ENCODE results near the gene HDGF. TPM values are rescaled to one million over a fixed set of nuclear protein-coding genes. Genes with fewer than 3 reads are reported as not detected.

The HDGF gene
- total and polyA plus RNA-seq, 2 of the 8 experiments (the other 6 are each of a cell fraction or from before 2014, with no cell fraction given) = 145 to 391 TPM

DNA sequence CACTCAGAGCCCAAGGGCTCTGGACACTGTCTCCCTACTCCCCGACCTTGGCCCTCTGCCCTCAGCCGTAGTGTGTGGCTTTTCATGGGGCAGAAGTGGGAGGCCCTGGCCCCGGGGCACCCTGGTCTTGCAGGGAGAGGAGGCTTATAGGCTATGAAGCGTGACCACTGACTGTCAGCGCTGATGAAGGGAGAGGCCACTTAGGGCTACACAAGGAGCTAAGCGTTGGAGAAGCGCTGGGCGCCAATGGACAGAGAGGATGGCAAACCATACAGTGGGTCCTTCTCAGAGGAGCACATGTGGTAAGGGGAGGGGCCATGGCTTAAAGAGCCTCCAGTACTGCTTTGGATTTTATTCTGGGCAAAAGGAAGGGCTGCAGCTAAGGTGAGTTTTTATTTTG lies 54.0 kb downstream of the HDGF start:
- Histone ChIP-seq H4K20me1 (replicated peaks in 1 of 2; ENCODE audit: control insufficient read depth in 1 of 2, insufficient read depth in 2 of 2, low read length in 2 of 2) (peaks cover 2 to 3% of the 10 kb centered on the region in 2 experiments), H2BK120ac (replicated peaks; ENCODE audit: low read depth, low read length) (no peak overlapping the region), H4K91ac (replicated peaks; ENCODE audit: insufficient read length, low read length) (no peak overlapping the region), H3K9me3 (ENCODE audit: insufficient read depth in 2 of 2, low read depth in 1 of 2, low read length in 1 of 2) (no peaks in the 10 kb centered on the region), H4K8ac (ENCODE audit: extremely low read depth, insufficient read depth, low read length) (no peak overlapping the region), H3K79me1 (ENCODE audit: low read depth, low read length) (peaks cover 4% of the 10 kb centered on the region; the same call in 1 of the 2 replicates), H2AFZ (ENCODE audit: low read length) (no peak overlapping the region), H2BK12ac (ENCODE audit: low read depth, low read length) (no peak overlapping the region), H3K4me3 (ENCODE audit: extremely low read depth in 1 of 4, insufficient read depth in 2 of 4, low read depth in 3 of 4, low read length in 4 of 4) (no peak overlapping the region), H3K23me2 (ENCODE audit: low read depth, low read length) (peaks cover 4% of the 10 kb centered on the region; the same call in 1 of the 2 replicates), H3K4ac (replicated peaks; ENCODE audit: insufficient read length, low read depth, low read length) (no peak overlapping the region), H3K4me1 (replicated peaks in 1 of 4; ENCODE audit: control insufficient read depth in 3 of 4, insufficient read depth in 4 of 4, low read length in 3 of 4) (peaks cover 13 to 17% (median 14%) of the 10 kb centered on the region in 4 experiments), H3K9ac (replicated peaks in 1 of 4; ENCODE audit: extremely low read depth in 1 of 4, low read depth in 3 of 4, low read length in 3 of 4) (no peak overlapping the region), H3K27me3 (replicated peaks in 1 of 4; ENCODE audit: control insufficient read depth in 3 of 4, extremely low read depth in 1 of 4, insufficient read depth in 3 of 4, low read length in 3 of 4) (no peaks in the 10 kb centered on the region), H3K23ac (ENCODE audit: insufficient read length) (no peak overlapping the region), H3K56ac (replicated peaks; ENCODE audit: insufficient read length, low read depth, low read length) (no peak overlapping the region), H4K5ac (ENCODE audit: insufficient read length, low read depth, low read length) (no peak overlapping the region), H3K14ac (ENCODE audit: insufficient read length) (no peak overlapping the region), H2BK15ac (ENCODE audit: low read length) (no peak overlapping the region), H2BK5ac (ENCODE audit: low read depth, low read length) (no peak overlapping the region), H2BK20ac (ENCODE audit: low read length) (no peak overlapping the region), H3K36me3 (ENCODE audit: control insufficient read depth in 2 of 4, insufficient read depth in 4 of 4, low read length in 3 of 4) (peaks cover 14 to 40% (median 26%) of the 10 kb centered on the region in 4 experiments), H3K79me2 (ENCODE audit: control insufficient read depth in 1 of 2, insufficient read depth in 2 of 2, low read length in 2 of 2) (no peaks in the 10 kb centered on the region), H3K18ac (ENCODE audit: extremely low read depth, low read length) (no peak overlapping the region), H2AK5ac (ENCODE audit: low read depth, low read length) (no peak overlapping the region), H3K27ac (ENCODE audit: low read depth, low read length) (no peak overlapping the region), H3K4me2 (ENCODE audit: insufficient read depth in 1 of 2, low read depth in 2 of 2, low read length in 2 of 2) (no peak overlapping the region)
- whole genome bisulfite sequencing, 2 experiments (ENCODE audit: extremely low coverage in 1 of 2, insufficient coverage in 1 of 2, insufficient read length in 1 of 2, insufficient replicate concordance in 2 of 2, low coverage in 1 of 2, low lambda C conversion rate in 2 of 2, missing lambda C conversion rate in 1 of 2) = 95% methylated on average over 8 of the region's 8 CpGs; no CpG with 5 or more reads in 1 of the 2 experiments
- no peak for DNase-seq (ENCODE audit: low read depth in 1 of 2, low spot score in 2 of 2)
- POLR2A ChIA-PET (ENCODE audit: partially characterized antibody) = interaction anchor here (0.9 to 13.9 kb wide), 2 partner anchors 11 to 21 kb away, joined by 3 to 530 read pairs; partner anchors contain the start of gene CRABP2
- CTCF ChIA-PET (ENCODE audit: partially characterized antibody) = interaction anchor here (0.9 to 66.0 kb wide), 4 partner anchors 8 to 211 kb away, joined by 3 to 4284 read pairs (median 2144); partner anchors contain the start of genes CRABP2, ISG20L2, METTL25B and NES
- no peak for FAIRE-seq
- TF ChIP-seq SIX5 (IDR thresholded peaks at IDR 0.05; ENCODE audit: low read depth, low read length) = no peak
- TF ChIP-seq ZNF274 (IDR thresholded peaks at IDR 0.05; ENCODE audit: borderline replicate concordance, extremely low read depth, low read length) = no peak
- TF ChIP-seq GTF2F1 (IDR thresholded peaks at IDR 0.05; ENCODE audit: borderline replicate concordance, low read depth, low read length) = no peak
- no peak for TF ChIP-seq TEAD4 (IDR thresholded peaks at IDR 0.05; ENCODE audit: low read depth, low read length)
- TF ChIP-seq TAF7 (optimal IDR thresholded peaks at IDR 0.05; ENCODE audit: borderline replicate concordance, low read depth, low read length) = no peak
- TF ChIP-seq, protein P1, sequence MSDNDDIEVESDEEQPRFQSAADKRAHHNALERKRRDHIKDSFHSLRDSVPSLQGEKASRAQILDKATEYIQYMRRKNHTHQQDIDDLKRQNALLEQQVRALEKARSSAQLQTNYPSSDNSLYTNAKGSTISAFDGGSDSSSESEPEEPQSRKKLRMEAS (IDR thresholded peaks at IDR 0.05) = no peak
- no peak for TF ChIP-seq RXRA (IDR thresholded peaks at IDR 0.05; ENCODE audit: insufficient read depth, low read depth, low read length)
- no peak for TF ChIP-seq SAP30 (IDR thresholded peaks at IDR 0.05; ENCODE audit: insufficient read depth, insufficient replicate concordance, low read length)
- no peak for TF ChIP-seq CEBPB (IDR thresholded peaks at IDR 0.05; ENCODE audit: low read depth, low read length)
- TF ChIP-seq GABPA (IDR thresholded peaks at IDR 0.05; ENCODE audit: borderline replicate concordance, insufficient read depth, low read length) = no peak
- TF ChIP-seq, protein P2, sequence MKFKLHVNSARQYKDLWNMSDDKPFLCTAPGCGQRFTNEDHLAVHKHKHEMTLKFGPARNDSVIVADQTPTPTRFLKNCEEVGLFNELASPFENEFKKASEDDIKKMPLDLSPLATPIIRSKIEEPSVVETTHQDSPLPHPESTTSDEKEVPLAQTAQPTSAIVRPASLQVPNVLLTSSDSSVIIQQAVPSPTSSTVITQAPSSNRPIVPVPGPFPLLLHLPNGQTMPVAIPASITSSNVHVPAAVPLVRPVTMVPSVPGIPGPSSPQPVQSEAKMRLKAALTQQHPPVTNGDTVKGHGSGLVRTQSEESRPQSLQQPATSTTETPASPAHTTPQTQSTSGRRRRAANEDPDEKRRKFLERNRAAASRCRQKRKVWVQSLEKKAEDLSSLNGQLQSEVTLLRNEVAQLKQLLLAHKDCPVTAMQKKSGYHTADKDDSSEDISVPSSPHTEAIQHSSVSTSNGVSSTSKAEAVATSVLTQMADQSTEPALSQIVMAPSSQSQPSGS (IDR thresholded peaks at IDR 0.05; ENCODE audit: low read length) = no peak
- TF ChIP-seq JUND (IDR thresholded peaks at IDR 0.05; ENCODE audit: low read length) = no peak

Measured in H1 (cell line).